Glomerular endothelial cell (primary cell): ENCODE measurements around the gene CAPN13. TPM values are rescaled to one million over a fixed set of nuclear protein-coding genes. Genes with fewer than 3 reads are reported as not detected.

ENCODE experiments used
- DNase-seq: peaks from one replicate; pipeline ENCODE4 v3.0.0-alpha.2; 2011; ENCODE audit warnings: low read depth, low spot score; ENCODE audit errors: extremely low read depth
- total RNA-seq: library from RNA; depleted of rRNA; stranded (reverse); fragments of >200 nt; gene quantifications from 2 replicates; pipeline ENCODE4 v1.2.3, GENCODE V29; 2015

The CAPN13 gene
- total RNA-seq, 1 donor from 2014 or later = not detected

GRCh38 chr2:30684516-30684915, 122.7 kb downstream of the CAPN13 start:
- DNase-seq = no peak

GRCh38 chr2:30684026-30684425, 123.2 kb downstream of the CAPN13 start:
- no peak for DNase-seq

- no peak for DNase-seq
These were observed 123.8 kb downstream of the CAPN13 start for GRCh38 chr2:30683236-30683956.

GRCh38 chr2:30681022-30681421, 126.2 kb downstream of the CAPN13 start:
- no peak for DNase-seq

GRCh38 chr2:30680121-30680520, 127.1 kb downstream of the CAPN13 start:
- no peak for DNase-seq

GRCh38 chr2:30679426-30680088, 127.7 kb downstream of the CAPN13 start:
- no peak for DNase-seq

GRCh38 chr2:30678410-30679137, 128.7 kb downstream of the CAPN13 start:
- DNase-seq = no peak

- DNase-seq = no peak
These were observed 129.3 kb downstream of the CAPN13 start for GRCh38 chr2:30677861-30678385.

- DNase-seq = no peak
These were observed 130.0 kb downstream of the CAPN13 start for GRCh38 chr2:30677231-30677630.

GRCh38 chr2:30675758-30676157, 131.5 kb downstream of the CAPN13 start:
- no peak for DNase-seq

- no peak for DNase-seq
These were observed 134.1 kb downstream of the CAPN13 start for GRCh38 chr2:30673127-30673526.
